Heart left ventricle (tissue), 16 donors: Measurements from ENCODE around the gene GJA8. TPM values are rescaled to one million over a fixed set of nuclear protein-coding genes. Genes with fewer than 3 reads are reported as not detected.

Source experiments
- ATAC-seq, 4 donors: fragments of 200-7000 bp; cut with Tn5 transposase; one replicate each; pipeline ENCODE4 v1.9.1; 2020 to 2022; ENCODE audit warnings: moderate library complexity in 4 of 4, mild to moderate bottlenecking in 3 of 4, moderate number of reproducible peaks in 1 of 4
- DNase-seq, 5 donors: peaks; one replicate each; pipeline ENCODE4 v3.0.0-alpha.2; 2020
- H3K27ac ChIP-seq, 12 donors: fragments of 200-600 bp; sonication (generic) in 4 of 12; one replicate each; pipeline versions ENCODE4 v1.5.0 to v1.8.0; 2016 to 2022; ENCODE audit warnings: mild to moderate bottlenecking in 2 of 12
- H3K27me3 ChIP-seq, 9 donors: fragments of 200-600 bp; sonication (generic) in 2 of 9; one replicate each; pipeline versions ENCODE4 v1.5.1 to v1.8.0; 2016 to 2022; ENCODE audit warnings: mild to moderate bottlenecking in 3 of 9
- H3K36me3 ChIP-seq, 9 donors: fragments of 200-600 bp; sonication (generic) in 2 of 9; one replicate each; pipeline versions ENCODE4 v1.5.0 to v1.8.0; 2018 to 2022; ENCODE audit warnings: mild to moderate bottlenecking in 2 of 9
- H3K4me1 ChIP-seq, 12 donors: fragments of 200-600 bp; sonication (generic) in 4 of 12; one replicate each; pipeline versions ENCODE4 v1.5.0 to v1.8.0; 2016 to 2022; ENCODE audit warnings: mild to moderate bottlenecking in 3 of 12
- H3K4me3 ChIP-seq, 12 donors: fragments of 200-600 bp; sonication (generic) in 4 of 12; one replicate each; pipeline versions ENCODE4 v1.5.0 to v1.8.0; 2017 to 2022; ENCODE audit warnings: mild to moderate bottlenecking in 9 of 12, moderate library complexity in 4 of 12
- H3K9me3 ChIP-seq, 12 donors: fragments of 200-600 bp; sonication (generic) in 4 of 12; one replicate each; pipeline versions ENCODE4 v1.5.0 to v1.8.0; 2016 to 2022; ENCODE audit warnings: mild to moderate bottlenecking in 1 of 12
- POLR2A ChIP-seq, 2 donors: fragments of 450-650 bp; IDR thresholded peaks; one replicate each; pipeline ENCODE4 v1.6.1; 2017; ENCODE audit warnings: antibody characterized with exemption in 2 of 2, mild to moderate bottlenecking in 2 of 2, moderate library complexity in 2 of 2
- WGBS, 4 donors: extraction: QIAGEN DNeasy Blood & Tissue Kit in 2 of 4; methylation state at CpG; one replicate each; pipeline versions ENCODE4 v1.1.5 to v1.1.7; 2013 to 2018; 5-methylcytosine and 5-hydroxymethylcytosine counted together
- intact Hi-C, 10 donors: fragments of 100-400 bp; cut with DNase I; formaldehyde crosslinking; loops; one replicate each; pipeline versions ENCODE4 v1.11.1 to v1.14.2; 2022
- polyA plus RNA-seq, 2 donors: library from polyadenylated mRNA; stranded (reverse); fragments of 200-250 nt; gene quantifications; one replicate each; pipeline ENCODE4 v1.2.3, GENCODE V29; 2013
- total RNA-seq, 9 donors: library from RNA; depleted of rRNA in 2 of 9; stranded (reverse); fragments of >200 nt in 2 of 9; fragmentation: NEBNext Ultra II Directional in 3 of 9; extraction: Animal tissue kit (Norgen Biotek cat#: 25700) in 3 of 9; gene quantifications; one replicate each; pipeline versions ENCODE4 v1.1.0 to v1.2.4, GENCODE V29; 2016 to 2023
- TF ChIP-seq, protein P1 (sequence below), 12 donors: fragments of 200-600 bp; sonication (generic) in 4 of 12; IDR thresholded peaks; one replicate each; pipeline versions ENCODE4 v1.5.0 to v1.8.0; 2018 to 2022; ENCODE audit warnings: antibody characterized with exemption in 12 of 12, mild to moderate bottlenecking in 5 of 12
- donor health status: ischemic (EF 13 %, LVEDD 7.1; RV severe dilation, severe dysfunction).
- donor health status: healthy with polysubstance abuse.
- donor health status: DM: no; HTN: yes; CAD: no.
- donor health status: DM: no; HTN: no; CAD: no.
- donor health status: ischemic (EF 25% LVEDD 6.9; RV normal size, moderate dysfunction).
- donor health status: ischemic (EF 25% LVEDD 5.7; RV mildly dilated, moderate dysfunction).
- donor health status: healthy.
- donor health status: DM: yes; HTN: yes; CAD: no.
- donor health status: ischemic (EF 35%, LVEDD 5.7; RV mildly dilated, moderate dysfunction).
- donor health status: nonischemic (EF 11% LVEDD 7.7; RV severe dilation, severe dysfunction).
- donor health status: DM: yes; HTN: yes; CAD: no.
- donor health status: PGD.
- donor health status: ischemic (EF 29% LVEDD 5.4; RV normal size, mild dysfunction).
- donor health status: nonischemic (EF 23%, LVEDD 6.1; RV moderate dilation, normal function).

Gene GJA8
- total and polyA plus RNA-seq, 11 donors = not detected

GRCh38 chr1:147897789-147898188 is 4.8 kb upstream of the GJA8 start:
- Histone ChIP-seq H3K27ac (no peak overlapping the region), H3K9me3 (no peaks in the 10 kb centered on the region), H3K36me3 (no peaks in the 10 kb centered on the region), H3K4me3 (no peak overlapping the region), H3K4me1 (peaks cover 0 to 7% (median 0%) of the 10 kb centered on the region in 12 donors), H3K27me3 (peaks cover 0 to 6% (median 0%) of the 10 kb centered on the region in 9 donors)
- no peak for ATAC-seq
- intact Hi-C loops = loop anchor here in 3 of 10 donors (10.0 kb wide), 2 partner anchors 403 to 623 kb away; no protein-coding TSS in a partner anchor
- no peak for DNase-seq
- TF ChIP-seq, protein P1, sequence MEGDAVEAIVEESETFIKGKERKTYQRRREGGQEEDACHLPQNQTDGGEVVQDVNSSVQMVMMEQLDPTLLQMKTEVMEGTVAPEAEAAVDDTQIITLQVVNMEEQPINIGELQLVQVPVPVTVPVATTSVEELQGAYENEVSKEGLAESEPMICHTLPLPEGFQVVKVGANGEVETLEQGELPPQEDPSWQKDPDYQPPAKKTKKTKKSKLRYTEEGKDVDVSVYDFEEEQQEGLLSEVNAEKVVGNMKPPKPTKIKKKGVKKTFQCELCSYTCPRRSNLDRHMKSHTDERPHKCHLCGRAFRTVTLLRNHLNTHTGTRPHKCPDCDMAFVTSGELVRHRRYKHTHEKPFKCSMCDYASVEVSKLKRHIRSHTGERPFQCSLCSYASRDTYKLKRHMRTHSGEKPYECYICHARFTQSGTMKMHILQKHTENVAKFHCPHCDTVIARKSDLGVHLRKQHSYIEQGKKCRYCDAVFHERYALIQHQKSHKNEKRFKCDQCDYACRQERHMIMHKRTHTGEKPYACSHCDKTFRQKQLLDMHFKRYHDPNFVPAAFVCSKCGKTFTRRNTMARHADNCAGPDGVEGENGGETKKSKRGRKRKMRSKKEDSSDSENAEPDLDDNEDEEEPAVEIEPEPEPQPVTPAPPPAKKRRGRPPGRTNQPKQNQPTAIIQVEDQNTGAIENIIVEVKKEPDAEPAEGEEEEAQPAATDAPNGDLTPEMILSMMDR (IDR thresholded peaks at IDR 0.05) = no peak
- no peak for TF ChIP-seq POLR2A (IDR thresholded peaks at IDR 0.05)
- WGBS, 4 donors = 83 to 90% (median 87%) methylated on average over 4 of the region's 4 CpGs

DNA sequence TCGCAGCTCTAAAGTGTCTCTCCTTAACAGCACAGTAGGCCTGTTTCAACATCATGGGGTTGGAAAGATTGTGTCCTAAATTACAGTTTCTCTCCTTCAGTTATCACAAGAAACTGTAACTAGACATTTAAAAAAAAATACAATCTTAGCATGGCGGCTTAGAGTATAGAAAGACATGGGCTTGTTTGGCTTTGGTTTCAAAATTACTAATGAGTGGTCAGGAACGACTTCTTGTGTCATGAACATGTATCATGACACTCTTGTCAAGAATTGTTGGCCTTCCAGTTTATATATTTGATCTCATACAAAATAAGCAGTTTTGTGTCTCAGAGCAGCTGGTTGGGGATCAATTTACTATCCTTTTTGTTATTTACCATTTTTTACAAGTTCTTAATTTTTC is 2.1 kb downstream of the GJA8 start:
- intact Hi-C loops = no loop called here
- H3K4me3 ChIP-seq = no peak overlapping the region
- no peak for ATAC-seq
- no peaks in the 10 kb centered on the region for H3K36me3 ChIP-seq
- no peak for TF ChIP-seq POLR2A (IDR thresholded peaks at IDR 0.05)
- TF ChIP-seq, protein P1 (IDR thresholded peaks at IDR 0.05) = no peak
- H3K27me3 ChIP-seq = no peaks in the 10 kb centered on the region
- H3K4me1 ChIP-seq = no peaks in the 10 kb centered on the region
- H3K9me3 ChIP-seq = no peaks in the 10 kb centered on the region
- WGBS, 4 donors = 76 to 86% (median 85%) methylated on average over 3 of the region's 3 CpGs
- H3K27ac ChIP-seq = no peak overlapping the region
- no peak for DNase-seq

- Histone ChIP-seq H3K9me3 (no peaks in the 10 kb centered on the region), H3K4me3 (no peak overlapping the region), H3K27me3 (no peaks in the 10 kb centered on the region), H3K36me3 (no peaks in the 10 kb centered on the region), H3K27ac (no peak overlapping the region), H3K4me1 (no peaks in the 10 kb centered on the region)
- ATAC-seq (no peak), DNase-seq (no peak)
- intact Hi-C loops = no loop called here
- WGBS, 4 donors = 94 to 95% (median 95%) methylated on average over 43 to 44 of the region's 44 CpGs
- TF ChIP-seq POLR2A (IDR thresholded peaks at IDR 0.05) = no peak
- TF ChIP-seq, protein P1 (IDR thresholded peaks at IDR 0.05) = no peak
Observed at GRCh38 chr1:147907786-147908509, 5.4 kb downstream of the GJA8 start.

- Histone ChIP-seq H3K9me3 (no peaks in the 10 kb centered on the region), H3K27me3 (peaks cover 0 to 6% (median 0%) of the 10 kb centered on the region in 9 donors), H3K27ac (no peak overlapping the region), H3K4me1 (no peaks in the 10 kb centered on the region), H3K36me3 (no peaks in the 10 kb centered on the region), H3K4me3 (no peak overlapping the region)
- intact Hi-C loops = no loop called here
- WGBS, 4 donors = 59 to 75% (median 60%) methylated on average over 2 of the region's 2 CpGs
- DNase-seq (no peak), ATAC-seq (no peak)
- TF ChIP-seq, protein P1 (IDR thresholded peaks at IDR 0.05) = no peak
- TF ChIP-seq POLR2A (IDR thresholded peaks at IDR 0.05) = no peak
Observed at GRCh38 chr1:147912553-147912952, 10.0 kb downstream of the GJA8 start.
